CD4-positive, alpha-beta T cell (primary cell): ENCODE results near the gene CLEC9A. TPM values are rescaled to one million over a fixed set of nuclear protein-coding genes. Genes with fewer than 3 reads are reported as not detected.
"Not testable (repeated sequence)": the region's sequence is repeated elsewhere in the genome, so short reads cannot be mapped to it uniquely, and the experiment has no call there.

ENCODE experiments used
- ATAC-seq: fragments of 200-7000 bp; cut with Tn5 transposase; one replicate; pipeline ENCODE4 v1.10.0; 2022; ENCODE audit warnings: mild to moderate bottlenecking; ENCODE audit not compliant: poor library complexity
- CTCF ChIA-PET: fragments of 350-600 bp; sonication (Branson Sonifier 250); formaldehyde crosslinking; loops from one replicate; lab custom pipeline; 2021; ENCODE audit warnings: antibody characterized with exemption, inconsistent platforms; lab: Charles Lee
- POLR2A ChIA-PET: fragments of 350-600 bp; sonication (Branson Sonifier 250); formaldehyde crosslinking; loops from one replicate; lab custom pipeline; 2021; ENCODE audit warnings: antibody characterized with exemption, inconsistent platforms; lab: Charles Lee
- DNase-seq, 14 experiments: peaks; one replicate each; pipeline ENCODE4 v3.0.0-alpha.2; 2013 to 2020; ENCODE audit warnings: mixed read lengths in 2 of 14
- H3K27ac ChIP-seq, 2 donors: one replicate each; pipeline versions ENCODE4 v1.5.1 to v1.7.0; 2013; ENCODE audit warnings: low read length in 2 of 2, low read depth in 1 of 2, mild to moderate bottlenecking in 1 of 2
- H3K27me3 ChIP-seq, 2 experiments: 1 replicate in 1 of 2; 2 replicates in 1 of 2; pipeline versions ENCODE4 v1.6.1 to v1.7.0; 2013; ENCODE audit warnings: low read length in 2 of 2, control low read depth in 1 of 2, mild to moderate bottlenecking in 1 of 2, moderate library complexity in 1 of 2; ENCODE audit not compliant: insufficient read depth in 2 of 2, control insufficient read depth in 1 of 2
- H3K36me3 ChIP-seq: one replicate; pipeline ENCODE4 v1.6.1; 2013; ENCODE audit warnings: low read length, control low read depth; ENCODE audit not compliant: insufficient read depth
- H3K4me1 ChIP-seq: one replicate; pipeline ENCODE4 v1.6.1; 2013; ENCODE audit warnings: low read length, control low read depth; ENCODE audit not compliant: insufficient read depth
- H3K4me3 ChIP-seq: one replicate; pipeline ENCODE4 v1.5.1; 2013; ENCODE audit warnings: mild to moderate bottlenecking, low read length, moderate library complexity
- H3K9me3 ChIP-seq, 2 experiments: 1 replicate in 1 of 2; 2 replicates in 1 of 2; pipeline versions ENCODE4 v1.6.1 to v1.7.0; 2013; ENCODE audit warnings: low read length in 2 of 2, mild to moderate bottlenecking in 2 of 2, control low read depth in 1 of 2, moderate library complexity in 1 of 2; ENCODE audit not compliant: control insufficient read depth in 1 of 2, insufficient read depth in 1 of 2
- H3K27ac Mint-ChIP-seq: one replicate; pipeline ENCODE4 v1.8.0; 2020; ENCODE audit warnings: mixed read lengths
- H3K27me3 Mint-ChIP-seq: one replicate; pipeline ENCODE4 v1.8.0; 2021; ENCODE audit warnings: mixed read lengths
- H3K36me3 Mint-ChIP-seq: one replicate; pipeline ENCODE4 v1.8.0; 2021; ENCODE audit warnings: low read depth, mixed read lengths
- H3K4me1 Mint-ChIP-seq: one replicate; pipeline ENCODE4 v1.8.0; 2021; ENCODE audit warnings: low read depth, mixed read lengths
- H3K4me3 Mint-ChIP-seq: one replicate; pipeline ENCODE4 v1.8.0; 2020; ENCODE audit warnings: mild to moderate bottlenecking, mixed read lengths
- H3K9me3 Mint-ChIP-seq: one replicate; pipeline ENCODE4 v1.8.0; 2020; ENCODE audit warnings: mixed read lengths
- CTCF ChIP-seq: fragments of 200-600 bp; IDR thresholded peaks from one replicate; pipeline ENCODE4 v1.8.0; 2022; ENCODE audit warnings: antibody characterized with exemption, mild to moderate bottlenecking
- intact Hi-C, 2 experiments: fragments of 100-400 bp; cut with DNase I in 1 of 2; cut with micrococcal nuclease in 1 of 2; formaldehyde crosslinking; loops; one replicate each; pipeline versions ENCODE4 v1.15.1 to v1.9.0; 2023 to 2025; cut with DNase I, micrococcal nuclease
- total RNA-seq, 174 experiments: library from RNA in 2 of 174; stranded (reverse) in 2 of 174; gene quantifications; one replicate each; pipeline ENCODE4 v1.2.3 and lab custom pipeline; 2021 to 2026

The CLEC9A gene
- total RNA-seq, 2 experiments from 2014 or later = 0.55 to 0.98 TPM

DNA sequence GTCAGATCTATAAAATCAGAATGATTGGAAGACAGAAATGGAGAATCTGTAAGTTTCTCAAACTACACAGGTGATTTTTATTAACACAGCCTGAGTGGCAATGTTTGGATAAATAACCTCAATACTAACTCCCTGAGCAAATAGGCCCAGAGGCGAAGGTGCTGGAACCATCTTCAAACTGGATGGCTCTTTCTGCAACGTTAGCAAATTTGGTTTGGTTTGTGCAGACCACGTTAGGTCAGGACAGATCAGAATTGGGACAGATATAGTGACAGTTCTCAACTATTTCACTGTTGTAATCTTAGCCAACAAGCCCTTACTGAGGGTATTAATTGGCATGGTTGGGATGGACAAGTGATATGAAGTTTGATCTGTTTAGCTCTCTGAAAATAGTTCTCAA lies 9.1 kb upstream of the CLEC9A start:
- Histone ChIP-seq H3K27ac (no peak overlapping the region), H3K9me3 (no peaks in the 10 kb centered on the region), H3K4me1 (no peaks in the 10 kb centered on the region), H3K36me3 (no peaks in the 10 kb centered on the region), H3K4me3 (no peak overlapping the region), H3K27me3 (no peaks in the 10 kb centered on the region)
- no peaks in the 10 kb centered on the region for H3K9me3 Mint-ChIP-seq
- H3K36me3 Mint-ChIP-seq = no peaks in the 10 kb centered on the region
- TF ChIP-seq CTCF = no peak
- peaks cover 6% of the 10 kb centered on the region for H3K27me3 Mint-ChIP-seq
- no peak overlapping the region for H3K4me3 Mint-ChIP-seq
- H3K4me1 Mint-ChIP-seq = no peaks in the 10 kb centered on the region
- CTCF ChIA-PET = no interaction called here
- intact Hi-C loops = no loop called here
- DNase-seq (no peak), ATAC-seq (no peak)
- POLR2A ChIA-PET = no interaction called here
- no peak overlapping the region for H3K27ac Mint-ChIP-seq

- POLR2A ChIA-PET = no interaction called here
- intact Hi-C loops = no loop called here
- H3K4me3 ChIP-seq = no peak overlapping the region
- Mint-ChIP-seq H3K36me3 (no peaks in the 10 kb centered on the region), H3K4me1 (no peaks in the 10 kb centered on the region), H3K9me3 (no peaks in the 10 kb centered on the region), H3K27ac (no peak overlapping the region), H3K27me3 (no peaks in the 10 kb centered on the region), H3K4me3 (no peak overlapping the region)
- H3K4me1 ChIP-seq = no peaks in the 10 kb centered on the region
- no peaks in the 10 kb centered on the region for H3K9me3 ChIP-seq
- H3K27me3 ChIP-seq = peaks cover 0 to 3% of the 10 kb centered on the region in 2 experiments
- CTCF ChIA-PET = no interaction called here
- DNase-seq = no peak
- no peaks in the 10 kb centered on the region for H3K36me3 ChIP-seq
- no peak for ATAC-seq
- no peak overlapping the region for H3K27ac ChIP-seq
- no peak for TF ChIP-seq CTCF
Observed at GRCh38 chr12:10025236-10025635, 5.2 kb upstream of the CLEC9A start.

DNA sequence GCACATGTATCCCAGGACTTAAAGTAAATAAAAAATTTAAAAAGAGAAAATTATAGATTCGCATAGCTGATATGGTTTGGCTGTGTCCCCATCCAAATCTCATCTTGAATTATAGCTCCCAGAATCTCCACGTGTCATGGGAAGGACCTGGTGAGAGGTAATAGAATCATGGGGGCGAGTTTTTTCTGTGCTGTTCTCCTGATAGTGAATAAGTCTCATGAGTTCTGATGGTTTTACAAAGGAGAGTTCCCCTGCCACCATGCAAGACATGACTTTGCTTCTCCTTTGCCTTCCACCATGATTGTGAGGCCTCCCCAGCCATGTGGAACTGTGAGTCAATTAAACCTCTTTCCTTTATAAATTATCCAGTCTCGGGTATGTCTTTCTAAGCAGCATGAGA lies 3.8 kb upstream of the CLEC9A start:
- H3K36me3 Mint-ChIP-seq, H3K36me3 ChIP-seq, DNase-seq, H3K4me3 ChIP-seq, H3K4me1 Mint-ChIP-seq, H3K9me3 ChIP-seq, H3K27me3 ChIP-seq, H3K27ac Mint-ChIP-seq, H3K9me3 Mint-ChIP-seq, H3K4me3 Mint-ChIP-seq, H3K27ac ChIP-seq, intact Hi-C loops, POLR2A ChIA-PET, H3K27me3 Mint-ChIP-seq, H3K4me1 ChIP-seq, ATAC-seq, CTCF ChIA-PET: not testable (repeated sequence)

DNA sequence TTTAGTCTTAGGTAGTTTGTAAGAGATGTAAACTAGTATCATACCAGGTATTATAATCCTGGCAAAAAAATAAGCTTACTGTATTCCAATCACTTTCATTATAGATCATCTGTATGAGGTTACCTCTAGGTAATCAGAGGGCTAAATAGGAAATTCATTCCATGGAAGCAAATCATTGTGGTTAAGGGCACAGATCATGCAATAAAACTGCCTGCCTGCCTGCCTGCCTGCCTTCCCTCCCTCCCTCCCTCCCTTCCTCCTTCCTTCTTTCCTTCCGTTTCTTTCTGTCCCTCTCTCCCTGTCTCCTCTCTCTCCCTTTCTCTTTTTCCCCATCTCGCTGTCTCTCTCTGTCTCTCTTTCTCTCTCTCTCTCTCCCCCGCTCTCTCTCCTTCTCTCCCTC lies 3.2 kb upstream of the CLEC9A start:
- Histone ChIP-seq H3K36me3 (no peaks in the 10 kb centered on the region), H3K4me1 (no peaks in the 10 kb centered on the region), H3K27ac (no peak overlapping the region), H3K27me3 (peaks cover 0 to 3% of the 10 kb centered on the region in 2 experiments), H3K9me3 (peaks cover 0 to 3% of the 10 kb centered on the region in 2 experiments), H3K4me3 (no peak overlapping the region)
- ChIA-PET POLR2A (no interaction called here), CTCF (no interaction called here)
- no peaks in the 10 kb centered on the region for H3K27me3 Mint-ChIP-seq
- no peaks in the 10 kb centered on the region for H3K9me3 Mint-ChIP-seq
- intact Hi-C loops = no loop called here
- no peaks in the 10 kb centered on the region for H3K4me1 Mint-ChIP-seq
- ATAC-seq (no peak), DNase-seq (no peak)
- no peak for TF ChIP-seq CTCF
- no peak overlapping the region for H3K4me3 Mint-ChIP-seq
- no peaks in the 10 kb centered on the region for H3K36me3 Mint-ChIP-seq
- no peak overlapping the region for H3K27ac Mint-ChIP-seq
